Subcutaneous adipose tissue (tissue), 4 donors: ENCODE results near the gene LRRK1. TPM values are rescaled to one million over a fixed set of nuclear protein-coding genes. Genes with fewer than 3 reads are reported as not detected.

Experiments used
- total RNA-seq, 4 donors: library from RNA; depleted of rRNA; stranded (reverse); fragments of >200 nt; gene quantifications; one replicate each; pipeline ENCODE4 v1.1.0, GENCODE V29; 2016
- TF ChIP-seq, protein P1 (sequence below): fragments of 450-650 bp; IDR thresholded peaks from one replicate; pipeline ENCODE4 v1.5.1; 2016; ENCODE audit warnings: low read depth, mild to moderate bottlenecking, control low read depth, antibody characterized with exemption, moderate library complexity

LRRK1 gene
- total RNA-seq, 4 donors from 2014 or later, result 9.6 to 21.6 (median 17.3) TPM

DNA sequence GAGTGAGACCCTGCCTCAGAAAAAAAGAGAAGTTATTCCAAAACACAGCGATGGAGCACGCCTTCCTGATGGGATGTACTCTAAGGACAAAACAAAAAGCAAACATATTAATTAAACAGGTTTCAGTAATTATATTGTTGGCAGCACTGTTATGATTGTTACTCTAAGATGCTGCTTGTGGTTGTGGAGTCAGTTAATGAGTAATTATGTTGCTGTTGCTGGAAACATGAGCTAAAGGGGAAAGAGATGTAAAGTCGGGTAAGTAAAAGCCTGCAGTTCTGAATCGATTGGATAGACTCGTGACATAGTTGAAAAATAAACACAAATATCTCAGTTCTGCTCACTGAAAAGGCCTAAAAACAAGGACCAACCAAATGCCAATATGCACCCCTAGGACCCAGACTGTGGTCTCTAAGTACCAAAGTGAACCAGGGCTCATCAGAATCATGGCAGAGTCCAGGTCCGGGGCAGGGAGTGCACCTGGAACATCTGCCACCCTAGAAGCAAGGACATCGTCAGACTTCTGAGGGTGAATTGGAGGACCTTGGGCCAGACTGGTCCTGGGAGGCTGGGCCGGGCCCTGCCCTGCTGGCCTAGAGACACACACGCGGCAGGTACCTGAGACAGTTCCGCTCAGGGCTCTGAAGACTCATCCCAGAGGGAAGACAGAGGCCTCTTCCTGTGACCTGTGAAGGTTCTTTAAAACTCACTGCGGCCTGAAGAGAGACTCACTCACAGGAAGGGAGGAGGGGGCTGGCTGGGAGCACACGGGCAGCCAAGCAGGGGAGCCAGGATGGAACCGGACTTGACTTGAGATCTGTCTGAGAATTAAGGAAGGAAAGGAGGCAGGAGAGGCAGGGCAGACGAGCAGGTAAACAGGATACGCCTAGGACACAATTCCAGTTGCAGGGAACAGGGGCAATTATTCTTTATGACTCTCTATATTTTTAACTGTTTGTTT, 140.5 kb downstream of the LRRK1 start:
- TF ChIP-seq, protein P1, sequence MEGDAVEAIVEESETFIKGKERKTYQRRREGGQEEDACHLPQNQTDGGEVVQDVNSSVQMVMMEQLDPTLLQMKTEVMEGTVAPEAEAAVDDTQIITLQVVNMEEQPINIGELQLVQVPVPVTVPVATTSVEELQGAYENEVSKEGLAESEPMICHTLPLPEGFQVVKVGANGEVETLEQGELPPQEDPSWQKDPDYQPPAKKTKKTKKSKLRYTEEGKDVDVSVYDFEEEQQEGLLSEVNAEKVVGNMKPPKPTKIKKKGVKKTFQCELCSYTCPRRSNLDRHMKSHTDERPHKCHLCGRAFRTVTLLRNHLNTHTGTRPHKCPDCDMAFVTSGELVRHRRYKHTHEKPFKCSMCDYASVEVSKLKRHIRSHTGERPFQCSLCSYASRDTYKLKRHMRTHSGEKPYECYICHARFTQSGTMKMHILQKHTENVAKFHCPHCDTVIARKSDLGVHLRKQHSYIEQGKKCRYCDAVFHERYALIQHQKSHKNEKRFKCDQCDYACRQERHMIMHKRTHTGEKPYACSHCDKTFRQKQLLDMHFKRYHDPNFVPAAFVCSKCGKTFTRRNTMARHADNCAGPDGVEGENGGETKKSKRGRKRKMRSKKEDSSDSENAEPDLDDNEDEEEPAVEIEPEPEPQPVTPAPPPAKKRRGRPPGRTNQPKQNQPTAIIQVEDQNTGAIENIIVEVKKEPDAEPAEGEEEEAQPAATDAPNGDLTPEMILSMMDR, result no peak

DNA sequence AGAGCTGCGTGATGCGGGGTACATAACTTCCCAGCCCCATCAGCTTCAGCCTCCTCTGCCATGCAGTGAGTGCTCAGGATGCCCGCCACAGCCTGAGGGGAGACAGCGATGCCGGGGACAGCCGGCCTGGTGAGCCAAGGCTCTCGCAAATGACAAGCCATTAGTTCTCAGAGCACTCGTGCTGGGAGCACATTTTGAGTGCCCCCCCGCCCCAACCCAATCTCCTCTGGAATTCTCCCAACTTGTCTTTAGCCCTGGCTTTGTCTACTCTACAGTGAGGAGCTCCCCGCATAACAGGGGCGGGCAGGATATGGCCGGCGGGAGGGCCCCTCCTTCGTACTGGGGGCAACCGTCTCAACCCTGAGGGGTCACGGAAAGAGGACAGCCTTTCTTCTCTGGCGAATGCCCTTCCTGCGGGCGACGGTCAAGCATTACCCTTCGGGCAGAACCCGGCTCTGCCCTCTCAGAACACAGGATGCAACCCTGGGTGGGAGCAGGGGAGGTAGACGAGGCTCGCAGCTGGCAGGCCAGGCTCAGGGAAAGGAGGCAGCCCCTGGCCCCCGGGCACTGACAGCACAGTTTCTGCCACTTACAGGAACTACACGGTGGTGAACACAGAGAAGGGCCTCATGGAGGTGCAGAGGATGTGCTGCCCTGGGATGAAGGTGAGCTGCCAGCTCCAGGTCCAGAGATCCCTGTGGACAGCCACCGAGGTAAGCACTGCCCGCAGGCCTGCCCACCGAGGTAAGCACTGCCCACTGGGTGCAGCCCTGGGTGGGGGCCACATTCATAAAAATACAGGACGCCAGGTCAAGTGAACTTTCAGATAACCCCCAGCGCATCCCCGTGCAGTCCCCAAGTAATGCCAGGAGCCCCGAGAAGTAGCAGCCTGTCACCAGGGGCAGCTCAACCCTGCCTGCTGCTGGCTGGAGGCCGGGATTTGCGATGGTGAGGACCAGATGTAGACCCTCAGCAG, 141.7 kb downstream of the LRRK1 start:
- TF ChIP-seq, protein P1, result no peak

DNA sequence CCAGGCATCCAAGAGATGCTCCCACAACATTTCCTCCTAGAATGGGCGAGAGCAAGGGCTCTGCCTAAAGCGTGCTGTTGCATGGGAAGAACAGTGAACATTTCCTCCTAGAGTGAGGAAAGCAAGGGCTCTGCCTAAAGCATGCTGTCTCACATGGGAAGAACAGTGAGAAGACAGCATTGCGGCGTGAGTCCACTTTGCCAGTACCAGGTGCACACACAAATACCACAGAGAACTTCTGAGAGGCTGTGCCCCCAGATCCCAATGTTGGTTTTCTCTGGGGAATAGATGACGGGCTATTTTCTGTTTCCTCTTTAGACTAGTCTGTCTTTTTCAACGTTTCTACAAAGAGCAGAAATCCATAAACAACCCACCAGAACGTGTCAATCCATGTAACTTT, 142.9 kb downstream of the LRRK1 start:
- TF ChIP-seq, protein P1, result no peak

DNA sequence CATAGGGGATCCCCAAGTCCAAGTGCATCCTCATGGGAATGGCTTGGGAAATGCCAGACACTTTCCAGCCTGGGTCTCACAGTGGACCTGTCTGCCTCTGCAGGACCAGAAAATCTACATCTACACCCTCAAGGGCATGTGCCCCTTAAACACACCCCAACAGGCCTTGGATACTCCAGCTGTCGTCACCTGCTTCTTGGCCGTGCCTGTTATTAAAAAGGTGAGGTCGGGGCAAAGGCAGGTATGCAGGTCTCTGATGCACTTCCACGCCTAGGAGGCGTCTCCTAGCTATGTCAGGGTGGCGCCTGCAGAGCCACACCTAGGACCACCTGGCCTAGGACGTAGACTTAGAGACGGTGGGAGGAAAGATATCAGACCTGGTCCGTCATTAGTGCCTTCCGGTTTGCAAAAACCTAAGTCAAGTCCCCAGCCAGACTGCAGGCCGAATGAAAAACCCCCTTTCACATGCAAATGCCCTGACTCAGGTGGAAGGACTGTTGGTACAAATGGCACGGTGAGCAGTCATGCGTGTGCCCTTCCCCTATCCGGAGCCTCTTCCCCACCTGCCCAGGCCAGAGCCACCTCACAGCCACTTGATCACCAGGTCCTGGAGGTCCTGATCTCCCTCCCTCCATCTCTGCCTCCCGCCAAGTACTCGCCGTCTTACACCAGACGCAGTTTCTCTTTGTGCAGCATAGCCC, 143.5 kb downstream of the LRRK1 start:
- TF ChIP-seq, protein P1, result no peak

DNA sequence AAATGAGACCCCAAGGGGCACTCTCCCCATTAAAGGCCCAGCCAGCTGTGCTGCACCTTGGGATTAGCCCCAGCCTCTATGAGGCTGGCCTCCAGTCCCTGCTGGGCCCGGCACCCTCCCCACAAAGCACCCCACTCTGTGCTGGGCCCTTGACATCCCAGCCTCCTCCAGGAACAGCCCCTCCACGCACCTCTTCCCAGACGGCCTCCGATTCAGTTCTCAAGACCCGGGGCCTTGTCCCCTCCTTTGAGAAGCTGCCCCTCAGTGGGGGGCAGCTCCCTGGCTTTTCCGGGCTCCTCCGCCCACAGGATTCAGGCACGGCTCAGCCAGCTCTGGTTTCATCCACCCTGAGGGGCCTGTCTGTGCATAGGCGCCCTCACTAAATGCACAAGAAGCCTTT, 144.1 kb downstream of the LRRK1 start:
- TF ChIP-seq, protein P1, result no peak

DNA sequence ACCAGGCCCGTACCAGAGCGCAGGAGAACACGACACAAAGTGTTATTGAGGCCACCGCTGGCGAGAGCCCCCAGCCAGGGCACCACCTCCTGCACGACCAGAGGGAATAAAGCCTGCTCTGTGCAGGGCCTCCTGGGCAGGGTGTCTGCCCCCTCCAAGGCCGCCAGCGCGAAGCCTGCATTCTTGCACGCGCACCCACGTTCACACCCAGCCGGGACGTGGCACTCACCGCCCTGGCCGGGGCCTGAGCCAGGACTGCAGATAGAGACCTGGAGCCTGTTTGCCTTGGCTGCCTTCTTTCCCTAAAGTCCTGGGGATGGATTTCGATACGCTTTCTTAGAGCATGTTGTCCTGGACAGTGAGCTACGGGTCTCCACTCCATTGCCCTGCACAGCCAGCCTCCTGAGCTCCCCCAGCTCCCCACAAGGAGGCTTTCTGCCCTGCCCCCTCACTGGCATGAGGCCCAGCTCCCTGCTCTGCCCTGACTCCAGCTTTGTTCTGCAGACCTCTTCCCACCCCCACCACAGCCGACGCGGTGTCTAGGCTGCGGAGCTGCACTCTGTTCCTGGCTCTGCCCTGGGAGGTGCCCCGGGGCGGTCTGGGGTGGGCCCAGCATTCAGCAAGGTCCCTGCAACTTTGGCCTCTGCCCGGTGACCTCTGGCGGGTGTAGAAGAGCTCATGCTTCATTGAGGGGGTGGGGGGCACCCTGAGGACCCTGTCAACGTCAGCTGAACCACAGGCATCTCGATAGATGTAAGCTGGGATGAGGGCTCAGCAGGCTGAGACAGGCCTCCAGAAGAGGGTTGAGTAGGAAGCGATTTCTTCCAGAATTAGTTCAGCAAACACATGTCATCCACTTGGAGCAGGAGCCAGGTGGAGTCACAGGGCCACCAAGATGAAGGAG, 145.0 kb downstream of the LRRK1 start:
- TF ChIP-seq, protein P1, result no peak
